Measurements from ENCODE around the gene NPRL2.

NPRL2 gene

GRCh38 chr3:50350527-50351322 lies at the start of gene NPRL2, which contains the start of gene CYB561D2:
TSS of gene NPRL2 (minus strand) at chr3:50350775. CDS start at chr3:50350652, 123 bp downstream.
TSS of gene CYB561D2 (plus strand) at chr3:50350862. CDS start at chr3:50351434, 572 bp downstream.
- FAIRE-seq = peak; percentile 23

GRCh38 chr3:50396502-50396901 lies 45.9 kb upstream of the NPRL2 start:
- no peak for FAIRE-seq

- FAIRE-seq = no peak
These were observed 44.7 kb upstream of the NPRL2 start for GRCh38 chr3:50395070-50395860.

GRCh38 chr3:50393061-50393460 lies 42.5 kb upstream of the NPRL2 start:
- FAIRE-seq = no peak

GRCh38 chr3:50392101-50392715 lies 41.6 kb upstream of the NPRL2 start:
- FAIRE-seq = no peak

GRCh38 chr3:50390508-50391224 lies 40.1 kb upstream of the NPRL2 start:
- FAIRE-seq = no peak

- FAIRE-seq = no peak
These were observed 38.8 kb upstream of the NPRL2 start for GRCh38 chr3:50389414-50389767.

GRCh38 chr3:50388720-50389413 lies 38.3 kb upstream of the NPRL2 start:
- FAIRE-seq = no peak

GRCh38 chr3:50388016-50388719 lies 37.6 kb upstream of the NPRL2 start:
- FAIRE-seq = no peak

GRCh38 chr3:50385754-50386153 lies 35.2 kb upstream of the NPRL2 start:
- no peak for FAIRE-seq

GRCh38 chr3:50383750-50384149 lies 33.2 kb upstream of the NPRL2 start:
- no peak for FAIRE-seq

GRCh38 chr3:50382722-50383121 lies 32.1 kb upstream of the NPRL2 start:
- FAIRE-seq = no peak

- FAIRE-seq = no peak
These were observed 30.8 kb upstream of the NPRL2 start for GRCh38 chr3:50381383-50381782.

GRCh38 chr3:50380405-50381085 lies 30.0 kb upstream of the NPRL2 start:
- FAIRE-seq = no peak

GRCh38 chr3:50378757-50379156 lies 28.2 kb upstream of the NPRL2 start:
- FAIRE-seq = no peak

GRCh38 chr3:50378024-50378423 lies 27.4 kb upstream of the NPRL2 start:
- no peak for FAIRE-seq

GRCh38 chr3:50375258-50375931 lies 24.8 kb upstream of the NPRL2 start:
- FAIRE-seq = no peak

- no peak for FAIRE-seq
These were observed 24.0 kb upstream of the NPRL2 start for GRCh38 chr3:50374363-50375257.
